ENCODE measurements around the gene RSBN1.

DNA sequence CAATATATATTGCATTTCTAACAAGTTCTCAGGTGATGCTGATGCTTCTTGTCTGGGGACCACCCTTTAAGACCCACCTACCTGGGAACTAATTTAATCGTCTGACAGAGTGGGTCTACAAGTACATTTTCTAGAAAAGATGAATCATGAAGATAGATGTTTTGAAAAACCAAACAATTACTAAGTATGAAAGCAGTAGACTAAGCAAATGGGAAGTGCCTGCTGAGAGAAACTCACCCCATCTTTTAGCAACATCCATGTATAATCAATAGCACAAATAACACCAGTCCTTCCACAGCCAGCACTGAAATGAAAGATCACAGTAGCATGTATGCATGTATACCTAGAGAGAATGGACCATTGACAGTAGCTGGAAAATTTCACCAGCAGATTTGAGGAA, 42.0 kb upstream of the RSBN1 start:
- TF ChIP-seq EZH2phosphoT487 (IDR thresholded peaks at IDR 0.05) (no peak), EZH2 (IDR thresholded peaks at IDR 0.05) (no peak)
- TF ChIP-seq, protein P1, sequence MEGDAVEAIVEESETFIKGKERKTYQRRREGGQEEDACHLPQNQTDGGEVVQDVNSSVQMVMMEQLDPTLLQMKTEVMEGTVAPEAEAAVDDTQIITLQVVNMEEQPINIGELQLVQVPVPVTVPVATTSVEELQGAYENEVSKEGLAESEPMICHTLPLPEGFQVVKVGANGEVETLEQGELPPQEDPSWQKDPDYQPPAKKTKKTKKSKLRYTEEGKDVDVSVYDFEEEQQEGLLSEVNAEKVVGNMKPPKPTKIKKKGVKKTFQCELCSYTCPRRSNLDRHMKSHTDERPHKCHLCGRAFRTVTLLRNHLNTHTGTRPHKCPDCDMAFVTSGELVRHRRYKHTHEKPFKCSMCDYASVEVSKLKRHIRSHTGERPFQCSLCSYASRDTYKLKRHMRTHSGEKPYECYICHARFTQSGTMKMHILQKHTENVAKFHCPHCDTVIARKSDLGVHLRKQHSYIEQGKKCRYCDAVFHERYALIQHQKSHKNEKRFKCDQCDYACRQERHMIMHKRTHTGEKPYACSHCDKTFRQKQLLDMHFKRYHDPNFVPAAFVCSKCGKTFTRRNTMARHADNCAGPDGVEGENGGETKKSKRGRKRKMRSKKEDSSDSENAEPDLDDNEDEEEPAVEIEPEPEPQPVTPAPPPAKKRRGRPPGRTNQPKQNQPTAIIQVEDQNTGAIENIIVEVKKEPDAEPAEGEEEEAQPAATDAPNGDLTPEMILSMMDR (IDR thresholded peaks at IDR 0.05), result no peak

Data from neural progenitor cell (in vitro differentiated cells).